ENCODE results near the gene LRP11. TPM values are rescaled to one million over a fixed set of nuclear protein-coding genes. Genes with fewer than 3 reads are reported as not detected.
"Not testable (repeated sequence)": the region's sequence is repeated elsewhere in the genome, so short reads cannot be mapped to it uniquely, and the experiment has no call there.

Gene LRP11
- polyA plus RNA-seq (2014; cell fraction: cytosol; rRNA removed): 21.8 and 25.4 TPM in 2 replicates
- 15.9 and 19.2 TPM in 2 replicates for polyA plus RNA-seq (2014; cell fraction: nucleus; rRNA removed)

- peak; percentile 85 for DNase-seq (ENCODE audit: low spot score)
These were observed at the start of gene LRP11 for GRCh38 chr6:149863698-149864577. TSS of gene LRP11 (minus strand) at chr6:149864359. CDS start at chr6:149864020, 339 bp downstream.

- DNase-seq (ENCODE audit: low spot score): no peak
These were observed 49.5 kb upstream of the LRP11 start for GRCh38 chr6:149913540-149914240.

GRCh38 chr6:149913085-149913484 is 48.9 kb upstream of the LRP11 start:
- no peak for DNase-seq (ENCODE audit: low spot score)

- not testable (repeated sequence) for DNase-seq (ENCODE audit: low spot score)
These were observed 48.5 kb upstream of the LRP11 start for GRCh38 chr6:149912680-149913079.

GRCh38 chr6:149910721-149911151 is 46.6 kb upstream of the LRP11 start:
- DNase-seq (ENCODE audit: low spot score): no peak

GRCh38 chr6:149909701-149910470 is 45.7 kb upstream of the LRP11 start:
- DNase-seq (ENCODE audit: low spot score): no peak

- not testable (repeated sequence) for DNase-seq (ENCODE audit: low spot score)
These were observed 44.3 kb upstream of the LRP11 start for GRCh38 chr6:149908480-149908879.

GRCh38 chr6:149907317-149907716 is 43.2 kb upstream of the LRP11 start:
- no peak for DNase-seq (ENCODE audit: low spot score)

GRCh38 chr6:149906405-149906804 is 42.2 kb upstream of the LRP11 start:
- no peak for DNase-seq (ENCODE audit: low spot score)

- DNase-seq (ENCODE audit: low spot score): no peak
These were observed 41.8 kb upstream of the LRP11 start for GRCh38 chr6:149905911-149906371.

GRCh38 chr6:149905371-149905910 is 41.3 kb upstream of the LRP11 start:
- DNase-seq (ENCODE audit: low spot score): no peak

GRCh38 chr6:149904661-149905370 is 40.7 kb upstream of the LRP11 start:
- DNase-seq (ENCODE audit: low spot score): no peak

- no peak for DNase-seq (ENCODE audit: low spot score)
These were observed 39.9 kb upstream of the LRP11 start for GRCh38 chr6:149903938-149904611.

GRCh38 chr6:149901444-149902140 is 37.4 kb upstream of the LRP11 start:
- DNase-seq (ENCODE audit: low spot score): no peak

GRCh38 chr6:149900620-149901443 is 36.7 kb upstream of the LRP11 start:
- no peak for DNase-seq (ENCODE audit: low spot score)

- no peak for DNase-seq (ENCODE audit: low spot score)
These were observed 35.9 kb upstream of the LRP11 start for GRCh38 chr6:149899926-149900619.

- no peak for DNase-seq (ENCODE audit: low spot score)
These were observed 35.3 kb upstream of the LRP11 start for GRCh38 chr6:149899486-149899885.

GRCh38 chr6:149898966-149899365 is 34.8 kb upstream of the LRP11 start:
- DNase-seq (ENCODE audit: low spot score): no peak
